Gastrocnemius medialis (tissue), 4 donors: ENCODE results near the gene LZTS2. TPM values are rescaled to one million over a fixed set of nuclear protein-coding genes. Genes with fewer than 3 reads are reported as not detected.
A peak's percentile ranks its signal among the peaks of the same experiment; 100 is the strongest.

Source experiments
- ATAC-seq, 2 donors: fragments of 150-250 bp; one replicate each; pipeline ENCODE4 v1.9.1; 2016
- DNase-seq, 2 donors: peaks; one replicate each; pipeline ENCODE4 v3.0.0-alpha.2; 2019
- H3K27ac ChIP-seq, 4 donors: fragments of 200-600 bp; sonication (generic); 1 replicate in 1 of 4; 2 replicates in 3 of 4; pipeline ENCODE4 v1.5.1; 2016 to 2018; ENCODE audit warnings: mild to moderate bottlenecking in 2 of 4, moderate library complexity in 1 of 4
- H3K27me3 ChIP-seq, 3 donors: fragments of 200-600 bp; sonication (generic) in 2 of 3; 1 replicate in 1 of 3; 2 replicates in 2 of 3; pipeline versions ENCODE4 v1.5.1 to v1.6.0; 2016 to 2019; ENCODE audit warnings: mild to moderate bottlenecking in 1 of 3, moderate library complexity in 1 of 3
- H3K36me3 ChIP-seq, 2 donors: fragments of 200-600 bp; sonication (generic) in 1 of 2; one replicate each; pipeline ENCODE4 v1.5.1; 2017 to 2018
- H3K4me1 ChIP-seq, 2 donors: fragments of 200-600 bp; sonication (generic) in 1 of 2; one replicate each; pipeline ENCODE4 v1.5.1; 2016 to 2017; ENCODE audit warnings: mild to moderate bottlenecking in 2 of 2
- H3K4me3 ChIP-seq, 4 donors: fragments of 200-600 bp; sonication (generic) in 3 of 4; 1 replicate in 1 of 4; 2 replicates in 3 of 4; pipeline ENCODE4 v1.5.1; 2016 to 2019; ENCODE audit warnings: mild to moderate bottlenecking in 2 of 4
- H3K9me3 ChIP-seq, 3 donors: fragments of 200-600 bp; sonication (generic) in 2 of 3; 1 replicate in 1 of 3; 2 replicates in 2 of 3; pipeline ENCODE4 v1.5.1; 2016 to 2019
- POLR2A ChIP-seq, 2 donors: fragments of 450-650 bp; IDR thresholded peaks; one replicate each; pipeline ENCODE4 v1.6.1; 2017; ENCODE audit warnings: antibody characterized with exemption in 2 of 2, mild to moderate bottlenecking in 2 of 2, moderate library complexity in 2 of 2
- in situ Hi-C, 4 donors: fragments of 200-750 bp; cut with MboI; loops; one replicate each; pipeline versions ENCODE4 v1.15.0 to v1.8.0; 2017; ENCODE audit warnings: low sequenced_read_pairs in 4 of 4
- intact Hi-C: fragments of 100-400 bp; cut with DNase I; formaldehyde crosslinking; loops from one replicate; pipeline ENCODE4 v1.15.1; 2023; ENCODE audit warnings: low total_unique reads
- total RNA-seq, 4 donors: library from RNA; depleted of rRNA; stranded (reverse); fragments of >200 nt; gene quantifications; one replicate each; pipeline versions ENCODE4 v1.1.0 to v1.2.3, GENCODE V29; 2016
- TF ChIP-seq, protein P1 (sequence below), 5 experiments: fragments of 450-650 bp in 3 of 5; fragments of 200-600 bp in 2 of 5; sonication (generic) in 2 of 5; IDR thresholded peaks in 4 of 5; conservative IDR thresholded peaks in 1 of 5; 1 replicate in 4 of 5; 2 replicates in 1 of 5; pipeline ENCODE4 v1.5.1; 2016 to 2019; ENCODE audit warnings: antibody characterized with exemption in 5 of 5, mild to moderate bottlenecking in 3 of 5, moderate library complexity in 3 of 5

LZTS2 gene
- total RNA-seq, 4 donors from 2014 or later, result 22.5 to 44.7 (median 26.7) TPM

DNA sequence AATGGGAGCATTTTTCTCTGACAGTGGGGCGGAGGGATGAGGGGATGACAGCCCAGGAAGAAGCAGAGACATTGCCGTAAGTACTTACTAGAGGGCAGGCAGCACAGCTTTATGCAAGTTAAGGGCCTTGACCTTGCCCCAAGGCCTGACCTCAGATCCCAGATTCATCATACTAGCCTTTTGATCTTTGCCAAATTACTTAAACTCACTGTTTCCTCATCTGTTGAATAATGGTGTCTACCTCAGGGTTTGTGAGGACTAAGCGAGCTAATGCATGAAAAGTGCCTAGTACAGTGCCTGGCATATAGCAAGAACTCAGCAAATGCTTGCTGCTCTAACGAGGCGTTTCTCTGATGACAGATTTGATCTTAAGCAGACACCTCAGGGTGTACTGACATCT is 33.8 kb upstream of the LZTS2 start:
- H3K4me3 ChIP-seq, result no peak overlapping the region
- ATAC-seq, result no peak
- H3K9me3 ChIP-seq, result no peaks in the 10 kb centered on the region

DNA sequence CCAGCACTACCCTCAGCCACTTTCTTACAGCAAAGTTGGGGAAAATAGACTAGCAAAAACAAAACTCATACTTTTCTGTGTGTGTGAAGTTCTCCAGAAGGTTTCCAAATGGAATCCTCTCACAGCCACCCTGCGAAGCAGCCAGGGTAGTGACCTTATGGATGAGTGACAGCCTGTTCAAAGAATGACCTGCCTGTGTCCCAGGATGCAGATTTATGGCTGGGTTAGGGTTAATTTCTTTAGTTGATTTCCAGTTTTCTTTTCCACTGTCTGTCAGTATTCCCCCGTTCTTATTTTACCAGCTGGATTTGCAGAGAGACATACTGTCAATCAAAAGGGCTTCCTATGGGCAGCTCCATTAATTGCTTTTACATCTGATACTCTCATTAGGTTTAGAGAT is 32.7 kb upstream of the LZTS2 start:
- Histone ChIP-seq H3K27me3 (no peaks in the 10 kb centered on the region), H3K4me1 (peaks cover 8 to 17% of the 10 kb centered on the region in 2 donors), H3K4me3 (no peak overlapping the region), H3K27ac (no peak overlapping the region), H3K36me3 (peaks cover 0 to 23% of the 10 kb centered on the region in 2 donors), H3K9me3 (no peaks in the 10 kb centered on the region)
- intact Hi-C loops, result no loop called here
- ATAC-seq (no peak), DNase-seq (no peak)
- no peak for TF ChIP-seq POLR2A (IDR thresholded peaks at IDR 0.05)
- TF ChIP-seq, protein P1, sequence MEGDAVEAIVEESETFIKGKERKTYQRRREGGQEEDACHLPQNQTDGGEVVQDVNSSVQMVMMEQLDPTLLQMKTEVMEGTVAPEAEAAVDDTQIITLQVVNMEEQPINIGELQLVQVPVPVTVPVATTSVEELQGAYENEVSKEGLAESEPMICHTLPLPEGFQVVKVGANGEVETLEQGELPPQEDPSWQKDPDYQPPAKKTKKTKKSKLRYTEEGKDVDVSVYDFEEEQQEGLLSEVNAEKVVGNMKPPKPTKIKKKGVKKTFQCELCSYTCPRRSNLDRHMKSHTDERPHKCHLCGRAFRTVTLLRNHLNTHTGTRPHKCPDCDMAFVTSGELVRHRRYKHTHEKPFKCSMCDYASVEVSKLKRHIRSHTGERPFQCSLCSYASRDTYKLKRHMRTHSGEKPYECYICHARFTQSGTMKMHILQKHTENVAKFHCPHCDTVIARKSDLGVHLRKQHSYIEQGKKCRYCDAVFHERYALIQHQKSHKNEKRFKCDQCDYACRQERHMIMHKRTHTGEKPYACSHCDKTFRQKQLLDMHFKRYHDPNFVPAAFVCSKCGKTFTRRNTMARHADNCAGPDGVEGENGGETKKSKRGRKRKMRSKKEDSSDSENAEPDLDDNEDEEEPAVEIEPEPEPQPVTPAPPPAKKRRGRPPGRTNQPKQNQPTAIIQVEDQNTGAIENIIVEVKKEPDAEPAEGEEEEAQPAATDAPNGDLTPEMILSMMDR (IDR thresholded peaks at IDR 0.05 in 4 of 5, conservative IDR thresholded peaks at IDR 0.05 in 1 of 5), result no peak
- in situ Hi-C loops, result no loop called here

More for the DNA sequence above, 33.8 kb upstream of the LZTS2 start:
- Histone ChIP-seq H3K36me3 (peaks cover 0 to 26% of the 10 kb centered on the region in 2 donors), H3K27me3 (no peaks in the 10 kb centered on the region), H3K4me1 (peaks cover 14 to 19% of the 10 kb centered on the region in 2 donors), H3K27ac (no peak overlapping the region)
- DNase-seq, result no peak
- in situ Hi-C loops, result no loop called here
- intact Hi-C loops, result no loop called here
- TF ChIP-seq, protein P1 (IDR thresholded peaks at IDR 0.05 in 4 of 5, conservative IDR thresholded peaks at IDR 0.05 in 1 of 5), result no peak
- TF ChIP-seq POLR2A (IDR thresholded peaks at IDR 0.05), result no peak

DNA sequence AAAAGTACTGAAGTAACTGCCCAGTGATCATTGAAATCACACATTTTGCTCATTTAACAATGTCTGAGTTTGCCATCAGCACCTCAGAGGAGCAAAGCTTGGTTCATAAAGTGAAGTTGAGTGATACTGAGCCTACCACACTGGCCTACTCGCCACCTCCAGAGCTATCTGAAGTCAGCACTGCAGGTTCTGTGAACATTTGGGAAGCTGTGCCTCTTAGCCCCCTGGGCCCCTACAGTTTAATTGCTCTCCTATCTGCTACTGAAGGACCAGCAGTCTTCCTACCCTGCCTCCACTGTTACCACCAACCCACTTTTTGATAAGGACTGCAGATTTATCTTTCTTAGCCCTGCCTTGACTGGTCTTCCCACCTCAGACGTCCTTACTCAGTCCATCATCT is 32.3 kb upstream of the LZTS2 start:
- H3K27me3 ChIP-seq, result no peaks in the 10 kb centered on the region
- DNase-seq (no peak), ATAC-seq (no peak)
- in situ Hi-C loops, result no loop called here
- no peak for TF ChIP-seq POLR2A (IDR thresholded peaks at IDR 0.05)
- TF ChIP-seq, protein P1 (IDR thresholded peaks at IDR 0.05 in 4 of 5, conservative IDR thresholded peaks at IDR 0.05 in 1 of 5), result no peak
- H3K27ac ChIP-seq, result no peak overlapping the region
- no peak overlapping the region for H3K4me3 ChIP-seq
- peaks cover 0 to 19% of the 10 kb centered on the region in 2 donors for H3K36me3 ChIP-seq
- peaks cover 7 to 16% of the 10 kb centered on the region in 2 donors for H3K4me1 ChIP-seq
- intact Hi-C loops, result no loop called here
- H3K9me3 ChIP-seq, result no peaks in the 10 kb centered on the region

DNA sequence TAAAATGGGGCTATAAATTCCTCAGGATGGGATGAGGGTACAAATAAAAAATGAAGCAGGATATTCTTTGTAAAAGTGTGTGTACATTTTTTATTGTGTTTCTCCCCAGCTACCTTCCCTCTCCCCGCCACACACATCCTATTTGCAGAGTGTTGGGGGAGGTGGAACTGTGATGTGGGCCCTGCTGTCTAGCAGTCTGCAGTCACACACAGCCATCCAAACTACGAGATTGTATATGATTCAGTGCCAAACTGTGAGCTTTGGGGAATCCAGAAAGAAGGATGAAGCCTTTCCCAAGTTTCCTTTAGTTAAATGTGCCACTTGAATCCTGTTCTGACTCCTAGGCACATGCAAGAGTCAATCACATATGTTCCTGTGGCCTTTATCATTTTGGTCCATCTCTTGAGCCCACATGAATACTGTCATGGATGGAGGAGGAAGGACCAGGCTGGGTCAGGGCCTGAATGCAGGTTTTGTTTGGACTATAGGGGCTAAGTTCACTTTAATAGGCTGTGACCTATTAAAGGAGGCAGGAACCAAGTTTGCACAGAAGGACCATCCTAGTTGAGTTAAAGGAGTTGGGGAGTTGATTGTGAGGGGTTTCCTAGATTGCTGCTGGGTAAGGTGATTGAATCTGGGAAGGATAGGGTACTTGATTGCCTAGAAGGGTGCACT is 31.4 kb upstream of the LZTS2 start:
- Histone ChIP-seq H3K4me1 (peaks cover 7 to 16% of the 10 kb centered on the region in 2 donors), H3K27me3 (no peaks in the 10 kb centered on the region), H3K27ac (no peak overlapping the region), H3K4me3 (no peak overlapping the region), H3K36me3 (peaks cover 0 to 15% of the 10 kb centered on the region in 2 donors), H3K9me3 (no peaks in the 10 kb centered on the region)
- in situ Hi-C loops, result no loop called here
- ATAC-seq, result no peak
- no peak for DNase-seq
- TF ChIP-seq POLR2A (IDR thresholded peaks at IDR 0.05), result no peak
- intact Hi-C loops, result no loop called here

DNA sequence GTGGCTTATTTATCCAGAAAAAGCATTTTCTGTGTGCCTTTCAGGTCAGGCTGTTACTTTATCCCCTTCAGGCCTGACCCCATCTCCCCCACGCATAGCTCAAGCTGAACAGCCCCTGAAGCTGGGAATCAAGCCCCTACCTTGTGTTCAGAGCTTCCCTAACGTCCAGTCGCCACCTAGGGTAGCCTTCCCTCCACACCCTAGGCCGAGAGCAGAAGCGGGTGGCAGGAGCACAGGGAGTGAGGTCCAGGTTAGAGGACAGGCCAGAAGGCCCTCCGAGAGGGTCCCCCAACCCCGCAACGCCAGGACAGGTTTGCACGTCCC is 30.8 kb upstream of the LZTS2 start:
- TF ChIP-seq, protein P1 (IDR thresholded peaks at IDR 0.05 in 4 of 5, conservative IDR thresholded peaks at IDR 0.05 in 1 of 5), result no peak
- no peak for TF ChIP-seq POLR2A (IDR thresholded peaks at IDR 0.05)
- H3K4me3 ChIP-seq, result peak overlapping the region; percentile 49 to 81 (median 62)
- intact Hi-C loops, result loop anchor here (1.0 kb wide), 1 partner anchor 45 kb away; no protein-coding TSS in a partner anchor
- no peaks in the 10 kb centered on the region for H3K27me3 ChIP-seq
- H3K9me3 ChIP-seq, result no peaks in the 10 kb centered on the region
- peaks cover 7 to 16% of the 10 kb centered on the region in 2 donors for H3K4me1 ChIP-seq
- H3K27ac ChIP-seq, result no peak overlapping the region
- ATAC-seq (peak; percentile 9 to 48), DNase-seq (no peak)
- in situ Hi-C loops, result no loop called here
- peaks cover 0 to 15% of the 10 kb centered on the region in 2 donors for H3K36me3 ChIP-seq
